GM12874 (cell line): ENCODE results near the gene RDH12.

Experiments used
- CTCF ChIP-seq: IDR thresholded peaks from 2 replicates; pipeline ENCODE4 v1.5.1; 2011; ENCODE audit warnings: low read depth, mild to moderate bottlenecking, control low read depth, low read length, moderate library complexity; ENCODE audit not compliant: insufficient read depth

RDH12 gene

GRCh38 chr14:67756496-67756895, 54.8 kb downstream of the RDH12 start:
- no peak for TF ChIP-seq CTCF

- no peak for TF ChIP-seq CTCF
These were observed 55.5 kb downstream of the RDH12 start for GRCh38 chr14:67757175-67757574.

- no peak for TF ChIP-seq CTCF
These were observed 58.2 kb downstream of the RDH12 start for GRCh38 chr14:67759916-67760315.

GRCh38 chr14:67762051-67762450, 60.4 kb downstream of the RDH12 start:
- no peak for TF ChIP-seq CTCF

- no peak for TF ChIP-seq CTCF
These were observed 61.6 kb downstream of the RDH12 start for GRCh38 chr14:67763158-67763822.

- no peak for TF ChIP-seq CTCF
These were observed 62.8 kb downstream of the RDH12 start for GRCh38 chr14:67764496-67764895.

- TF ChIP-seq CTCF: no peak
These were observed 63.6 kb downstream of the RDH12 start for GRCh38 chr14:67765192-67765834.
